Right lobe of liver (tissue), 4 donors: Measurements from ENCODE around the gene LRFN3.

Experiments
- POLR2A ChIP-seq: fragments of 450-650 bp; IDR thresholded peaks from one replicate; pipeline ENCODE4 v1.6.1; 2017; ENCODE audit warnings: antibody characterized with exemption, mild to moderate bottlenecking
- TF ChIP-seq, protein P1 (sequence below), 4 donors: fragments of 200-600 bp in 3 of 4; fragments of 450-650 bp in 1 of 4; IDR thresholded peaks; one replicate each; pipeline versions ENCODE4 v1.5.1 to v1.8.0; 2016 to 2022; ENCODE audit warnings: antibody characterized with exemption in 4 of 4, mild to moderate bottlenecking in 2 of 4
- donor health status: DM: no; HTN: no; CAD: no.
- donor health status: DM: no; HTN: no; CAD: no.
- donor health status: DM: no; HTN: yes; CAD: no.

DNA sequence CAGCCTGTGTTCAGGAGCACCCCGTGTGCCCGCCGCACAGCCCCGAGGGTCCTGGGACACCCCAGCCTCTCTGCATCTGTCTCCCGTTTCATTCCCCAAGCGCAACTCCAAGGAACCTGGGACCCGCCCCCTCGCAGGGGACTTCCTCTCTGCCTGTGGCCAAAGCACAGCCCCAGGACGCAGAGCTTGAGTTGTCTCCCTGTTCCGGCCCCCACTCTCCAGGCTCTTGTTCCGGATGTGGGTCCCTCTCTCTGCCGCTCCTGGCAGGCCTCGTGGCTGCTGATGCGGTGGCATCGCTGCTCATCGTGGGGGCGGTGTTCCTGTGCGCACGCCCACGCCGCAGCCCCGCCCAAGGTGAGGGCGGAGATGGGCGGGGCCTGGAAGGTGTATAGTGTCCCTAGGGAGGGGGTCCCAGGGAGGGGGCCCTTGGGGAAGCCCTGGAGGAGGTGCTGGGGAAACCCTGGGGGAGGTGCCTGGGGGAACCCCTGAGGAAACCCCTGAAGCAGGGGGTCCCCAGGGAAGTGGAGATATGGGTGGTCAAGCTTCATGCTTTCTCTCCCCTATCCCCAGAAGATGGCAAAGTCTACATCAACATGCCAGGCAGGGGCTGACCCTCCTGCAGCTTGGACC is 32.5 kb upstream of the LRFN3 start:
- TF ChIP-seq, protein P1, sequence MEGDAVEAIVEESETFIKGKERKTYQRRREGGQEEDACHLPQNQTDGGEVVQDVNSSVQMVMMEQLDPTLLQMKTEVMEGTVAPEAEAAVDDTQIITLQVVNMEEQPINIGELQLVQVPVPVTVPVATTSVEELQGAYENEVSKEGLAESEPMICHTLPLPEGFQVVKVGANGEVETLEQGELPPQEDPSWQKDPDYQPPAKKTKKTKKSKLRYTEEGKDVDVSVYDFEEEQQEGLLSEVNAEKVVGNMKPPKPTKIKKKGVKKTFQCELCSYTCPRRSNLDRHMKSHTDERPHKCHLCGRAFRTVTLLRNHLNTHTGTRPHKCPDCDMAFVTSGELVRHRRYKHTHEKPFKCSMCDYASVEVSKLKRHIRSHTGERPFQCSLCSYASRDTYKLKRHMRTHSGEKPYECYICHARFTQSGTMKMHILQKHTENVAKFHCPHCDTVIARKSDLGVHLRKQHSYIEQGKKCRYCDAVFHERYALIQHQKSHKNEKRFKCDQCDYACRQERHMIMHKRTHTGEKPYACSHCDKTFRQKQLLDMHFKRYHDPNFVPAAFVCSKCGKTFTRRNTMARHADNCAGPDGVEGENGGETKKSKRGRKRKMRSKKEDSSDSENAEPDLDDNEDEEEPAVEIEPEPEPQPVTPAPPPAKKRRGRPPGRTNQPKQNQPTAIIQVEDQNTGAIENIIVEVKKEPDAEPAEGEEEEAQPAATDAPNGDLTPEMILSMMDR (IDR thresholded peaks at IDR 0.05), result no peak
- peak; percentile 51 for TF ChIP-seq POLR2A
